GM21390 (cell line): ENCODE data around the gene CD200R1L.

Experiments used
- ATAC-seq: cut with Tn5 transposase; IDR thresholded peaks from one replicate; pipeline ENCODE4 v1.9.1; 2021; ENCODE audit not compliant: unreplicated experiment

CD200R1L gene

GRCh38 chr3:112770032-112770626, 76.5 kb downstream of the CD200R1L start:
- no peak for ATAC-seq

- no peak for ATAC-seq
Observed at GRCh38 chr3:112769286-112769978, 77.2 kb downstream of the CD200R1L start.

GRCh38 chr3:112767777-112768176, 78.9 kb downstream of the CD200R1L start:
- no peak for ATAC-seq

- no peak for ATAC-seq
Observed at GRCh38 chr3:112767177-112767576, 79.5 kb downstream of the CD200R1L start.
